HG03575 (cell line): ENCODE measurements around the gene FAM50A.

Experiments
- ATAC-seq: cut with Tn5 transposase; IDR thresholded peaks from one replicate; pipeline ENCODE4 v1.9.1; 2021; ENCODE audit not compliant: unreplicated experiment, insufficient number of reproducible peaks, low FRiP score; ENCODE audit errors: extremely low read depth

Gene FAM50A

GRCh38 chrX:154458954-154459778, 15.2 kb downstream of the FAM50A start:
- no peak for ATAC-seq

DNA sequence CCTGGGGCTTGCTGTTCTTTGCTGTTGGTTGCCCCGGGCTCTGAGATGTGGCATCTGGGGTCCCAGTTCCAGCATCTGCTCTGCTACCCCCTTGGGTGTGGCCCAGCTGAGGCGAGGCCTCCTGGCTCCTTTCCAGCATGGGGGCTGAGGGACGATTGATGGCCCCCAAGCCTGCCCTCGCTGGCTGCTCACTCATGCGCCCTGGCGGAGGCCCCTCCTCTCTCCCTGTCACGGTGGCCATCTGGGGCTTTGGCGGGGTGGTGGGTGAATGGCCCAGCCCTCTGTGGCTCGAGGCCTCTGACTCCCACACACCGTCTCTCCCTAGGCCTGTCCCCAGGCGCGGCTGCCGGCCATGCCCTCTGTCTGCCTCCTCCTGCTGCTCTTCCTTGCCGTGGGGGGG, 15.9 kb downstream of the FAM50A start:
- no peak for ATAC-seq

DNA sequence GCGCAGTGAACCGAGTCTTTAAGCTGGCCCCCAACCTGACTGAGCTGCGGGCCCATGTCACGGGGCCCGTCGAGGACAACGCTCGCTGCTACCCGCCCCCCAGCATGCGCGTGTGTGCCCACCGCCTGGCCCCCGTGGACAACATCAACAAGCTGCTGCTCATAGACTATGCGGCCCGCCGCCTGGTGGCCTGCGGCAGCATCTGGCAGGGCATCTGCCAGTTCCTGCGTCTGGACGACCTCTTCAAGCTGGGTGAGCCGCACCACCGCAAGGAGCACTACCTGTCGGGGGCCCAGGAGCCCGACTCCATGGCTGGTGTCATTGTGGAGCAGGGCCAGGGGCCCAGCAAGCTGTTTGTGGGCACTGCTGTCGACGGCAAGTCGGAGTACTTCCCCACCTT, 16.4 kb downstream of the FAM50A start:
- ATAC-seq: no peak

DNA sequence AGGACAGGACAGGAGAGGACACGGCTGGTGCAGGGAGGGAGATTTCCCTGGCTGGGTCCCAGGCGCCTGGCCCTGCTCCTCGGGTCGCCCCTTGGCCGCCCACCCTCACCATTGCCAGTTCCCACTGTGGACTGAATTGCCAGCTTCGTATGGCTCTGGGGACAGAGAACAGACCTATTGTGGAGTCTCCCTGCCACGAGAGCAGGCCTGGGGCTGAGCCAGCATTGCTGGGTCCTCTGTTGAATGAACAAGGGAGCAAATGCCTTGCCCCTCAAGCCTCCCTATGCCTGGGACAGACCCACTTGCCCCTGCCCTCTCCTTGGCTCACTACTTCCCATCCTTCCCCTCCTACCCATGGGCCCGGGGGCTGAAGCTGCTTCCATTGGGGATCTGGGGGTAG, 18.5 kb downstream of the FAM50A start:
- no peak for ATAC-seq

GRCh38 chrX:154463611-154464220, 19.8 kb downstream of the FAM50A start:
- no peak for ATAC-seq

DNA sequence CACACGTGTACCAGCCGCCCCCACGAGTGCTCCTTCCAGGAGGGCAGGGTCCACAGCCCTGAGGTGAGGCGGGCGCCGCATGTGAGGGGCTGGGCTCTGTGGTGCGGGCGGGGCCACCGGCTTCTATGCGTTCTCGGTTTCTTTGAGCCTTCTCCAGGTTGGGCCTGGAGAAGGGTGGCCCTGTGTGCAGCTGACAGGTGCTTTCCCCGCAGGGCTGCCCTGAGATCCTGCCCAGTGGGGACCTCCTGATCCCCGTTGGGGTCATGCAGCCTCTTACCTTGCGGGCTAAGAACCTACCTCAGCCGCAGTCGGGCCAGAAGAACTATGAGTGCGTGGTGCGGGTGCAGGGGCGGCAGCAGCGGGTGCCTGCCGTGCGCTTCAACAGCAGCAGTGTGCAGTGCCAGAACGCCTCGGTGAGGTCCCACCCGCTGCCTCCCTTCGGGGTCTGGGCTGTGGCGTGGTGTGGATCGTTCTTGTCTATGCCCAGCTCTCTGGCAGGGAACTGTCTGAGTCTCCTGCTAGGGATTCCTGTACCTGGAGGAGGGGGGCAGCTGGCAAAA, 20.9 kb downstream of the FAM50A start:
- no peak for ATAC-seq

- no peak for ATAC-seq
Measured at GRCh38 chrX:154465601-154466000, 21.7 kb downstream of the FAM50A start.

DNA sequence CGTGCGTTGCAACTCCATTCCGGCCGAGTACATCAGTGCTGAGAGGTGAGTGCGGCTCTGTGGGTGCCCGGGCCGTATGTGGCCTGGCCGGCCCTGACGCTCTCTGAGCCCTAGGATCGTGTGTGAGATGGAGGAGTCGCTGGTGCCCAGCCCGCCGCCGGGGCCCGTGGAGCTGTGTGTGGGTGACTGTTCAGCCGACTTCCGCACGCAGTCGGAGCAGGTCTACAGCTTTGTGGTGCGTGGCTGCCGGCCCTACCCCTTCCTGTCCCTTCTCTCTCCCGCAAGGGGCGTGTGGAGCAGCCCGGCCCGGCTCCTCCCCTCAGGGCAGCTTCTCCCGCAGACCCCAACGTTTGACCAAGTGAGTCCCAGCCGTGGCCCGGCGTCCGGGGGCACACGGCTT, 22.1 kb downstream of the FAM50A start:
- no peak for ATAC-seq

GRCh38 chrX:154466907-154467306, 23.0 kb downstream of the FAM50A start:
- no peak for ATAC-seq

DNA sequence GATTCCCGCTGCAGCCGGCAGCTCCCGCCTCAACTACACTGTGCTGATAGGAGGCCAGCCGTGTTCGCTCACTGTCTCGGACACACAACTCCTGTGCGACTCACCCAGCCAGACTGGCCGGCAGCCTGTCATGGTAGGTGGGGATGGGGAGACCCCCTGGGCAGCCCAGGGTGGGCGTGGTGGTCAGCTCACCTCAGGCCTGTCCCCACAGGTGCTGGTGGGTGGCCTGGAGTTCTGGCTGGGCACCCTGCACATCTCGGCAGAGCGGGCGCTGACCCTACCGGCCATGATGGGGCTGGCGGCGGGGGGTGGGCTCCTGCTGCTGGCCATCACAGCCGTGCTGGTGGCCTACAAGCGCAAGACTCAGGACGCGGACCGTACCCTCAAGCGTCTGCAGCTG, 23.6 kb downstream of the FAM50A start:
- no peak for ATAC-seq

- no peak for ATAC-seq
Measured at GRCh38 chrX:154468217-154468616, 24.3 kb downstream of the FAM50A start.

DNA sequence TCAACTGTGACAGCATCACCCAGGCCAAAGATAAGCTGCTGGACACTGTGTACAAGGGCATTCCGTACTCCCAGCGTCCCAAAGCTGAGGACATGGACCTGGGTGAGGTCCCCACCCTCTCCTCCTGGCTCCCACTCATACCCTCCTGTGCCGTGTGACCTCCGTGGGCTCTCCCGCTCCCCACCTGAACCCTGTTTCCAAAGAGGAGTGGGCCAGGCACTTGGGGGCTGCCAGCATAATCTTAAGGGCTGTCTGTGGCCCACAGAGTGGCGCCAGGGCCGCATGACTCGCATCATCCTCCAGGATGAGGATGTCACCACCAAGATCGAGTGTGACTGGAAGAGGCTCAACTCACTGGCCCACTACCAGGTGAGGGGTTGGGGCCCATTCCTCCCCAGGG, 25.2 kb downstream of the FAM50A start:
- ATAC-seq: no peak

DNA sequence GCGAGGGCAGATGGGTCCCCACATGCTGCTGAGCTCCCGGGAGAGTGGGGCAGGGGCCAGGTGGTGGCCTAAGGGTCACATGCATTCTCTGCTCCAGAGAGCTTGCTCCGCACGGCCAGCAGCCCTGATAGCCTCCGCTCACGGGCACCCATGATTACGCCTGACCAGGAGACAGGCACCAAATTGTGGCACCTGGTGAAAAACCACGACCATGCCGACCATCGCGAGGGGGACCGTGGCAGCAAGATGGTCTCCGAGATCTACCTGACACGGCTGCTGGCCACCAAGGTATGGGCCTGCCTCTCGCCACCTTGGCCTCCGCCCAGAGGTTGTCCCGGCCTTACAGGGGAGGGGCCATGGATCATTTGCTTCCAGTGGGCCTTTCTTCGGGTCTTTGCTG, 25.9 kb downstream of the FAM50A start:
- no peak for ATAC-seq

DNA sequence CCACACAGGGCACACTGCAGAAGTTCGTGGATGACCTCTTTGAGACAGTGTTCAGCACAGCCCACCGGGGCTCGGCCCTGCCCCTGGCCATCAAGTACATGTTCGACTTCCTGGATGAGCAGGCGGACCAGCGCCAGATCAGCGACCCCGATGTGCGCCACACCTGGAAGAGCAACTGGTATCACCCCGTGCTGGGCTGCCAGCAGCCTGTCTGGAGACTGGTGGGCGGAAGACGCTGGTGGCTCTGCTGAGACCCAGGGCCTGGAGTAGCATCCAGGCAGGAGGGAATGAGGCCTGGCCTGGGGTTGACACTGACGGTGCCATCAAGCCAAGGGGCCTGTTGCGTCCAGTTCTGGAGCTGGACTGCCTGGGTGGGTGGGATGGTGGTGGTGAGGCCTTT, 26.5 kb downstream of the FAM50A start:
- ATAC-seq: no peak

DNA sequence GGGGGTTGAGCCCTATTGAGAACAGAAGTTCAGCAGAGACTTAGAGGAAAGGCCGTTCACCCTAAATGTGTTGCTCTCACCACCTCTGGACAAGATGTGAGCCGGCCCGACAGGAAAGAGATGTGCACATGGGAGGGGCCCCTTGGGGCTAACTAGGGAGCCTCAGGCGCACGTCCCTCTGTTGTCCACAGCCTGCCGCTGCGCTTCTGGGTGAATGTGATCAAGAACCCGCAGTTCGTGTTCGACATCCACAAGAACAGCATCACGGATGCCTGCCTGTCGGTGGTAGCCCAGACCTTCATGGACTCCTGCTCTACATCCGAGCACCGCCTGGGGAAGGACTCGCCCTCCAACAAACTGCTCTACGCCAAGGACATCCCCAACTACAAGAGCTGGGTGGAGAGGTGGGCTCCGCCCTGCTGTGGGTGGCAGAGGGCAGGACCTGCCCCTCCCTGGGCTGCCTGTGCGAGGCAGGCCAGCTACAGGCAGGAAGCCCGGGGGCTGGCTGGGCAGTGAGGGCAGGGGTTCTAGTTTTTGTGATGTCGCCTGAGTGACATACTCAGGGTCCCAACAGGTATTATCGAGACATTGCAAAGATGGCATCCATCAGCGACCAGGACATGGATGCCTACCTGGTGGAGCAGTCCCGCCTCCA, 27.1 kb downstream of the FAM50A start:
- no peak for ATAC-seq

GRCh38 chrX:154471839-154472684, 28.1 kb downstream of the FAM50A start:
- no peak for ATAC-seq

DNA sequence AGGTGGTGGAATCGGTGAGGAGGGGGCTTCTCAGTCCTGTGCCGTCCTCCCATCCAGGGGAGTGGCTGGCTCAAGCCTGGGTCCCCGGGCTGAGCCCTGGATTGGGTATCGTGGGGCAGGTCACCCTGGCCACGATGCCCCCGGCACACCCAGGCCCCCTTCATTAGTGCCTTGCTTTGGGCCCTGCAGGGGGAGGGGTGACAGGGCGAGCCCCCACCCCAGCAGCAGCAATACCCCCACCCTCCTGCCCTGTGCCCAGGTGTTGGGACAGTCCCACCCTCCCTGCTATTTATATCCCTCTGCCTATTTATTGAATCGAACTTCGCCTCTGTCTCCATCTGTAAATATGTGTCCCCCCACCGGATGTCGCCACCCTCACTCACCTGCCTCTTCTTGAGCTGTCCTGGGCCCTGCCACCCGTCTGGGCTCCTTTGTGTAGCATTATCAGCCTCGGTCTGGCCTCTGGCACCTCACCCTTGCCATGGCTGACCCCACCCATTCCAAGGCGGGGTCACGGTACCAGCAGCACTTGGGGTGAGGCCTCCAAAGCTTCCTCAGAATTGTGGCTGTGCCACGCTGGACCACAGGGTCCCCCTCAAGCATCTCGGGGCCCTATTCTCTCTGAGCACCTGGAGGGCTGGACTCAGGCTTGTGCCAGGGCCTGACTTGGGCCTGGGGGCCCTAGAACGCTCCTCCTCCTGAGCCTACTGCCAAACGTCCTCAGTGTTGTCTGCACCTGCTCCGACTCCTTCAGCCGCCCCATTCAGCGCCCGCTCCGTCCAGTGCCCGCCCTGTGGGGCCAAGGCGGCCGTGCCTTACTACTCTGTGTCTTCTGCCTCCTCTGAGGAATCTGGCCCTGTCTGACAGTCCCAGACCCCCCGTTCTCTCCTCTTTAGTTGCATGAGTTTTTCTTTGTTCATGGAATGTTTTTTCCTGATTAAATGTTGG, 29.0 kb downstream of the FAM50A start:
- no peak for ATAC-seq

DNA sequence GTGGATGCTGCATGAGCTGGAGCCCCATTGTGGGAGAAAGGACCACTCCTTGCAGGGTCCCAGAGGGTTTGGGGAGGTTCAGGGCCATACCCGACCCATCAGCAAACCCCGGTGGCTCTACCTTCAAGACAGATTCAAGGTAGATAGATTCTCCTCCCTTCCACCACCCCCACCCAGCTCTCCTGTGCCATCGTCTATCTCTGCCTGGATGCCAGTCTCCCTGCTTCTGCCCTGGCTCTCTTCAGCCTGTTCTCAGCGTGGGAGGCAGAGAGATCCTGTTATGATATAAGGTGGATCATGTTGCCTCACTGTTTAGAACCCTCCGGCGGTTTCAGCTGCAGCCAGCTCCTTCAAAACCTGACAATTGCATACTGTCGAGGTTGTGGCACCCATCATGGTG, 29.7 kb downstream of the FAM50A start:
- ATAC-seq: no peak
